ENCODE results near the gene TADA2B. TPM values are rescaled to one million over a fixed set of nuclear protein-coding genes. Genes with fewer than 3 reads are reported as not detected.

Gene TADA2B
- total and polyA plus RNA-seq, 2 experiments from 2014 or later: 3.6 to 11.4 TPM

- DNase-seq (ENCODE audit: low spot score): no peak
- peaks cover 35% of the 10 kb centered on the region for H3K4me1 Mint-ChIP-seq
- no peak overlapping the region for H3K27ac ChIP-seq (ENCODE audit: low read depth)
- peaks cover 57% of the 10 kb centered on the region for H3K36me3 Mint-ChIP-seq (ENCODE audit: low read depth)
- no peaks in the 10 kb centered on the region; the same call in 1 of the 2 replicates for H3K4me1 ChIP-seq (ENCODE audit: insufficient read depth)
- H3K79me2 ChIP-seq (replicated peaks; ENCODE audit: insufficient read depth): peaks cover 6% of the 10 kb centered on the region
- peaks cover 8% of the 10 kb centered on the region for H3K27me3 Mint-ChIP-seq (ENCODE audit: insufficient read depth, low read depth, poor library complexity)
- no peak for ATAC-seq
- H3K36me3 ChIP-seq (ENCODE audit: insufficient read depth): no peaks in the 10 kb centered on the region
- H3K4me3 Mint-ChIP-seq: no peak overlapping the region
- no peaks in the 10 kb centered on the region for H3K9me2 ChIP-seq (ENCODE audit: insufficient read depth)
- H2AFZ ChIP-seq: no peak overlapping the region
- peak overlapping the region; percentile 44; the same call in 1 of the 2 replicates for H3K27ac Mint-ChIP-seq
- TF ChIP-seq ZNF331 (CRISPR knock-in tag; IDR thresholded peaks at IDR 0.05; ENCODE audit: low read depth) (no peak), ZNF114 (CRISPR knock-in tag; IDR thresholded peaks at IDR 0.05) (no peak), ZNF462 (CRISPR knock-in tag; IDR thresholded peaks at IDR 0.05) (no peak), EZH2phosphoT487 (IDR thresholded peaks at IDR 0.05; ENCODE audit: unreplicated experiment) (no peak), NANOG (IDR thresholded peaks at IDR 0.05; ENCODE audit: borderline replicate concordance) (no peak), EZH2 (IDR thresholded peaks at IDR 0.05; ENCODE audit: low read depth, unreplicated experiment) (no peak), STAT1 (IDR thresholded peaks at IDR 0.05; ENCODE audit: unreplicated experiment) (no peak), REST (IDR thresholded peaks at IDR 0.05; ENCODE audit: unreplicated experiment) (no peak), ETS1 (IDR thresholded peaks at IDR 0.05) (no peak), JUNB (IDR thresholded peaks at IDR 0.05; ENCODE audit: unreplicated experiment) (no peak), CREB1 (CRISPR knock-in tag; IDR thresholded peaks at IDR 0.05; ENCODE audit: low read depth) (no peak), CTCF (conservative IDR thresholded peaks at IDR 0.05; ENCODE audit: low read depth in 2 of 2) (no peak), POLR2AphosphoS5 (IDR thresholded peaks at IDR 0.05; ENCODE audit: low read depth) (no peak)
- no peak overlapping the region for H3K4me3 ChIP-seq
- H3K4me2 ChIP-seq: no peak overlapping the region
- H3F3A ChIP-seq (replicated peaks; ENCODE audit: low read depth): no peaks in the 10 kb centered on the region
- no peaks in the 10 kb centered on the region for H3K27me3 ChIP-seq (ENCODE audit: insufficient read depth)
- peaks cover 11% of the 10 kb centered on the region for H4K20me1 ChIP-seq (replicated peaks; ENCODE audit: insufficient read depth)
- H3K9me3 Mint-ChIP-seq: no peaks in the 10 kb centered on the region; the same call in 2 of the 3 replicates
Measured at GRCh38 chr4:7021355-7021754, 21.8 kb upstream of the TADA2B start.

All from GM23338 (cell line).